NCI-H1417 (cell line): Measurements from ENCODE around the gene UNC45A.
A peak's percentile ranks its signal among the peaks of the same experiment; 100 is the strongest.
"Not testable (repeated sequence)": the region's sequence is repeated elsewhere in the genome, so short reads cannot be mapped to it uniquely, and the experiment has no call there.

Source experiments
- DNase-seq, 3 experiments: peaks; one replicate each; lab custom pipeline; 2025; lab: John Stamatoyannopoulos, UW

The UNC45A gene, protein sequence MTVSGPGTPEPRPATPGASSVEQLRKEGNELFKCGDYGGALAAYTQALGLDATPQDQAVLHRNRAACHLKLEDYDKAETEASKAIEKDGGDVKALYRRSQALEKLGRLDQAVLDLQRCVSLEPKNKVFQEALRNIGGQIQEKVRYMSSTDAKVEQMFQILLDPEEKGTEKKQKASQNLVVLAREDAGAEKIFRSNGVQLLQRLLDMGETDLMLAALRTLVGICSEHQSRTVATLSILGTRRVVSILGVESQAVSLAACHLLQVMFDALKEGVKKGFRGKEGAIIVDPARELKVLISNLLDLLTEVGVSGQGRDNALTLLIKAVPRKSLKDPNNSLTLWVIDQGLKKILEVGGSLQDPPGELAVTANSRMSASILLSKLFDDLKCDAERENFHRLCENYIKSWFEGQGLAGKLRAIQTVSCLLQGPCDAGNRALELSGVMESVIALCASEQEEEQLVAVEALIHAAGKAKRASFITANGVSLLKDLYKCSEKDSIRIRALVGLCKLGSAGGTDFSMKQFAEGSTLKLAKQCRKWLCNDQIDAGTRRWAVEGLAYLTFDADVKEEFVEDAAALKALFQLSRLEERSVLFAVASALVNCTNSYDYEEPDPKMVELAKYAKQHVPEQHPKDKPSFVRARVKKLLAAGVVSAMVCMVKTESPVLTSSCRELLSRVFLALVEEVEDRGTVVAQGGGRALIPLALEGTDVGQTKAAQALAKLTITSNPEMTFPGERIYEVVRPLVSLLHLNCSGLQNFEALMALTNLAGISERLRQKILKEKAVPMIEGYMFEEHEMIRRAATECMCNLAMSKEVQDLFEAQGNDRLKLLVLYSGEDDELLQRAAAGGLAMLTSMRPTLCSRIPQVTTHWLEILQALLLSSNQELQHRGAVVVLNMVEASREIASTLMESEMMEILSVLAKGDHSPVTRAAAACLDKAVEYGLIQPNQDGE

DNA sequence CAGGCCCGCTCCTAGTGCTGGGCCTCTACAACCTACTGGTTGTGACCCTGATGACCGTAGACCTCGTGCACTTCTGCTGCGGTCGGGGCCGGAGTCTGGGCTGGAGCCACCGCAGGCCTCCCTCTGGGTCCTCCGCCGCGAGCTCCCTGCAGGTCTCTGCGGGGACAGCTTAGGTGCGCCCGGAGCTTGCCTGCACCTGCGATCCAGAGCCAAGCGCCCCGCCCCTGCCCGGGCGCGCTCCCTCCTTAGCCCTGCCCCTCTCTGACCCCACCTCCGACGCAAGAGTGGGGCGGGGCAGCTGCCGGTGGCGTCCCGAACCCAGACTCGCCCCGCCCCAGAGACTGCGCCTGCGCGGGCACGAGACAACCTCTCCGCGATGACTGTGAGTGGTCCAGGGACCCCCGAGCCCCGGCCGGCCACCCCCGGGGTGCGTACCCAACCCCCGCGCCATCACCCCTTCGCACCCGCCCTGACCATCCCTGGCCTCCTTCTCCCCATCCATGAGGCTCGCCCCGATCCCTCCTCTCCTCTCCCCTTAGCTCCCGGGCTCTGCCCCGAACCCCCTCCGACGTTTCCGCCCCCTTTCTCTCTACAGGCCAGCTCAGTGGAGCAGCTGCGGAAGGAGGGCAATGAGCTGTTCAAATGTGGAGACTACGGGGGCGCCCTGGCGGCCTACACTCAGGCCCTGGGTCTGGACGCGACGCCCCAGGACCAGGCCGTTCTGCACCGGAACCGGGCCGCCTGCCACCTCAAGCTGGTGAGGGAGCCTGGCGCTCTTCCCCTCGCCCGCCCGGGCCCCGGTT is at the start of gene UNC45A:
TSS of gene UNC45A (plus strand) at position 337 of the 803 bp plus-strand sequence. CDS start at position 377, 40 bp downstream.
- peak; percentile 94 to 97 (median 97) for DNase-seq

- peak; percentile 48 to 78 (median 54) for DNase-seq
These were observed 49.4 kb upstream of the UNC45A start for GRCh38 chr15:90885432-90886290.

DNA sequence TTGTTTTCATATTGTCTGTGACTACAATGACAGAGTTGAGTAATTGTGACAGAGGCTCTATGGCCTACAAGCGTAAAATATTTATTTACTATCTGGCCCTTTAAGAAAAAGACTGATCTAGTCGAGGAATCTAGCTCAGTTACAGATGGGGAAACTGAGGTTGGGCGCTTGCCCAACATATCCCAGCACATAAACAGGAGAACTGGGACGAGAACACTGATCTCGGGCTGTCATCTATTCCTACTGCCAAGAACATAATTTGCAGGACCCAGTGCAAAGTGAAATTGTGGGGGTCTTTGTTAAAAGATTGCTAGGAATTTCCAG is 48.8 kb upstream of the UNC45A start:
- no peak for DNase-seq

- no peak for DNase-seq
These were observed 48.0 kb upstream of the UNC45A start for GRCh38 chr15:90887037-90887481.

DNA sequence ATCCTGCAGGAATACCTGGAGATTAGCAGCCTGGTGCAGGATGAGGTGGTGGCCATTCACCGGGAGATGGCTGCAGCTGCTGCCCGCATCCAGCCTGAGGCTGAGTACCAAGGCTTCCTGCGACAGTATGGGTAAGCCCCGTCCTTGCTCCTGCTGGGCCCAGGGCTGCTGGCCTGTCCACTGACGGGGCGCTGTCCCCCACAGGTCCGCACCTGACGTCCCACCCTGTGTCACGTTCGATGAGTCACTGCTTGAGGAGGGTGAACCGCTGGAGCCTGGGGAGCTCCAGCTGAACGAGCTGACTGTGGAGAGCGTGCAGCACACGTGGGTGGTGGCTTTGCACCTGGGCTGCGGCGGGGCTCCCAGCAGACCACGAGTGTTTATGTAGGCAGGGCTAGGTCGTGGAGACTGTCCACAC is 45.8 kb upstream of the UNC45A start:
- DNase-seq = peak in 2 of 3 experiments; percentile 52 to 65

DNA sequence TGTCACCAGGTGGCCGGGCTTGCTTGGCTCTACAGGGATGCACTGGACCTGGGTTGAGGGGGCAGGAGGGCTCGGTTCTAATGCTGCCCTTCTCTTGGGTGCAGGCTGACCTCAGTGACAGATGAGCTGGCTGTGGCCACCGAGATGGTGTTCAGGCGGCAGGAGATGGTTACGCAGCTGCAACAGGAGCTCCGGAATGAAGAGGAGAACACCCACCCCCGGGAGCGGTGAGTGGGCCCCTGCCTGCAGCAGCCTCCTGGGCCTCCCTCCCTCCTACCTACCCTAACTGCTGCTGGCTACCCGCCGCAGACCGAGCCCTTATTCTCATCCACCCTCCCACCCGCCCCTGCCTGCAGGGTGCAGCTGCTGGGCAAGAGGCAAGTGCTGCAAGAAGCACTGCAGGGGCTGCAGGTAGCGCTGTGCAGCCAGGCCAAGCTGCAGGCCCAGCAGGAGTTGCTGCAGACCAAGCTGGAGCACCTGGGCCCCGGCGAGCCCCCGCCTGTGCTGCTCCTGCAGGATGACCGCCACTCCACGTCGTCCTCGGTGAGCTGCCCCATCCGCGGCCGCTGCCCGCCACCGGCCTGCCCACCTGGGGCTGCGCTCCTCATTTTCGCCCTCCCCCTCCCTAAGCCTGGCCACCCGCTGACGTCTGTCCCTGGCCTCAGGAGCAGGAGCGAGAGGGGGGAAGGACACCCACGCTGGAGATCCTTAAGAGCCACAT is 45.2 kb upstream of the UNC45A start:
- DNase-seq = peak in 2 of 3 experiments; percentile 60 to 65

GRCh38 chr15:90890839-90891238 is 44.2 kb upstream of the UNC45A start:
- no peak for DNase-seq

- no peak for DNase-seq
These were observed 43.6 kb upstream of the UNC45A start for GRCh38 chr15:90891346-90891949.

- DNase-seq = no peak
These were observed 43.1 kb upstream of the UNC45A start for GRCh38 chr15:90892023-90892422.

- no peak for DNase-seq
These were observed 42.4 kb upstream of the UNC45A start for GRCh38 chr15:90892498-90893174.

- DNase-seq = peak in 1 of 3 experiments; percentile 24
These were observed 41.7 kb upstream of the UNC45A start for GRCh38 chr15:90893175-90894090.

DNA sequence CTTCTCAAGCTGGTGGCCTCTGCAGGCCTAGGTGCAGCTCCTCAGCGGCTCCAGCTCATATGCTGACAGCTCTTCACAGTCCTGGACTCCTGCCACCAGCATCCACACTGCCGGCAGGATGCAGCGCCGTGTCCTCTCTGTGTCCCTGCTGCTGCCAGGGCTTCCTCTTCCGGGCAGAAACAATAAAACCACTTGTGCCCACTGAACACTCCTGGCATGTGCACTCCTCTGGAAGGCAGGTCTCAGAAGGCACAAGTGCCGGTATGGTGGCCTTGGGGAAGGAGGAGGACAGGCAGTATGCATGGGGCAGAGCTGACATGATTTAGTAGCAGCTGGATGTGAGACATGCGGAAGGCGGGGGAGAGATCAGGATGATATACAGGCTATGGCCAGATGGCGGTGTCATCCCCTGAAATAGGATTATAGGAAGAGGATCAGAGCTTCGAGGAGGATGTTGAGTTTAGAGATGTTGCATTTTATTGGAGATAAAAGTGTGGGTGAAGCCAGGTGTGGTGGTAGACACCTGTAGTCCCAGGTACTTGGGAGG is 39.4 kb upstream of the UNC45A start:
- peak in 2 of 3 experiments; percentile 28 to 51 for DNase-seq

DNA sequence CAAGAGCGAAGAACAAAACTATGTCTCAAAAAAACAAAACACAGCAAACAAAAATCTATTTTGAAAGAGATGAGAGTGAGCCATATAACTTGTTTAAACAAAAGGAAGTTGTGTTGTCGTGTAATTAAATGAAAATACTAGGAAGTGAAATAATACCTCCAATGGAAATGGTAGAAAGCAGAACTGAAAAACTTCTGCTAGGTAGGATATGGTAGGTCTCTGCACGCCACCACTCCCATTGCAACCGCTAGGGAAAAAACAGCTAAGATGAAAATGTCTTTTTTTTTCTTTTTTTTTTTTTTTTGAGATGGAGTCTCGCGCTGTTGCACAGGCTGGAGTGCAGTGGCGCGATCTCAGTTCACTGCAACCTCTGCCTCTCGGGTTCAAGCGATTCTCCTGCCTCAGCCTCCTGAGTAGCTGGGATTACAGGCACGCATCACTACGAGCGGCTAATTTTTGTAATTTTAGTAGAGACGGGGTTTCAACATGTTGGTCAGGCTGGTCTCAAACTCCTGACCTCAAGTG is 37.9 kb upstream of the UNC45A start:
- DNase-seq = not testable (repeated sequence)

DNA sequence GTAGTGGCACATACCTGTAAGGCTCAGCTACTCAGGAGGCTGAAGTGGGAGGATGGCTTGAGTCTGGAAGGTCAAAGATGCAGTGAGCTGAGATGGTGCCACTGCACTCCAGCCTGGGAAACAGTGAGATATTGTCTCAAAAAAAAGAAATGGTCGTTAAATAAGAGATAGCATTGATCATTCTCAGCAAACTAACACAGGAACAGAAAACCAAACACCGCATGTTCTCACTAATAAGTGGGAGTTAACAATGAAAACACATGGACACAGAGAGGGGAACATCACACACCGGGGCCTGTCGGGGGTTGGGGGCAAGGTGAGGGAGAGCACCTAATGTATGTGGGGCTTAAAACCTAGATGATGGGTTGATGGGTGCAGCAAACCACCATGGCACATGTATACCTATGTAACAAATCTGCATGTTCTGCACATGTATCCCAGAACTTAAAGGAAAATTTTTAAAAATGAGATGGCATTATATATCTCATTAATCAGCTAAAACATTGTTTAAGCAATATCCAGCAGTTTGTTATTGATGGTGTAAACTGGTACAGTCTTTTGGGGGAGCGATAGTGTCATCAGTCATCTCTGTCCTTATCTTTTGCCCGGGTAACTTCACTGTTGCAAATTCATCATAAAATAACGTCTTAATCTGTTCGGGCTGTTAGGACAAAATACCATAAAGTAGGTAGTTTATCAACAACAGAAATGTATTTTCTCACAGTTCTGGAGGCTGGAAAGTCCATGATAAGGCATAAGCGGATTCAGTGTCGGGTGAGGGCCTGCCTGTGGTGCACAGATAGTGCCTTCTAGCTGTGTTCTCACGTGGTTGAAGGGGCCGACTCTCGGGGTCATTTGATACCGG is 33.7 kb upstream of the UNC45A start:
- DNase-seq = no peak

DNA sequence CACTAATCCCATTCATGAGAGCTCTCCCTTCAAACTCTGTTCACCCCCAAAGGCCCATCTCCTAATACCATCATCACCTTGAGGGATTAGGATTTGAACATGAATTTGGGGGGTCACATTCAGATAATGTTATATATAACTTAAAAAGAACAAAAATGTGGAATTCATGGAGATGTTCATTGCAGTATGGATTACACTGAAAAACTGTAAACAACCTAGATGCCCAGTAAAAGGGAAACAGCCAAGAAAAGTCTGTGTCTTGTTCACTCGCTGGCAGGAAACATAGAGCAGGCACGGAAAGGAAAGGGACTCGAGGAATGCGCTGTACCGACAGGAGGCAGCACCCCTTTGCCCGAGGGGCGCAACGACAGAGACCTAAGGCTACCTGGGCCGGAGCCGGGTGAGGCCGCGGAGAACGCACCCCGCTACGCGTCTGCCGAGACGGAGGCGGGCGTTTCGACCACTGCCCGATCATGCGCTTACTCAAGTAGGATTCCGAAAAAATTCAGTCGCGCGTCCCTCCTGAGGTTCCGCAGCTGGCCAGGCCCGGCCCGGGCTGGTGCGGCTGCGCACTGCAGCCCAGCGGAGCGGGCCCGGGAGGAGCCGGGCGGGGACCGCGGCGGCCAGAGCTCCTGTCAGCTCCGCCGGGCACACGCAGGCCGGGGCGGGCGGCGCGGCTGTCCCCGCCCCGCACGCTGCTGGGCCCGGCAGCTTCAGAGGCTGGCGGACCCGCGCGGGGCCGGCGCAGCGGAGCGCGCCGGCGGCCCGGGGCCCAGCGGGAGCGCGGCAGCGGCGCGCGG is 32.8 kb upstream of the UNC45A start:
- peak; percentile 72 to 97 (median 87) for DNase-seq
